ENCODE measurements around the gene CDK10. TPM values are rescaled to one million over a fixed set of nuclear protein-coding genes. Genes with fewer than 3 reads are reported as not detected.
"Not testable (repeated sequence)": the region's sequence is repeated elsewhere in the genome, so short reads cannot be mapped to it uniquely, and the experiment has no call there.

CDK10 gene
- total RNA-seq, 1 donor: 32.9 TPM

- no peak for DNase-seq (ENCODE audit: low read depth)
- no peak for TF ChIP-seq CTCF (IDR thresholded peaks at IDR 0.05; ENCODE audit: insufficient read depth, low read length)
- no peak overlapping the region for H3K4me3 ChIP-seq (ENCODE audit: low read depth, low read length)
Measured at GRCh38 chr16:89655062-89655643, 31.3 kb upstream of the CDK10 start.

- peak overlapping the region; percentile 93 for H3K4me3 ChIP-seq (ENCODE audit: low read depth, low read length)
- no peak for DNase-seq (ENCODE audit: low read depth)
- no peak for TF ChIP-seq CTCF (IDR thresholded peaks at IDR 0.05; ENCODE audit: insufficient read depth, low read length)
Measured at GRCh38 chr16:89656435-89657121, 29.9 kb upstream of the CDK10 start.

GRCh38 chr16:89657442-89658220 is 28.9 kb upstream of the CDK10 start, which contains the start of the genes CHMP1A and SPATA33:
TSS of gene CHMP1A (minus strand) at chr16:89657708. CDS start at chr16:89657588, 120 bp downstream.
TSS of gene SPATA33 (plus strand) at chr16:89657836. CDS start at chr16:89657912, 76 bp downstream.
- TF ChIP-seq CTCF (IDR thresholded peaks at IDR 0.05; ENCODE audit: insufficient read depth, low read length): no peak
- H3K4me3 ChIP-seq (ENCODE audit: low read depth, low read length): peak within 1 kb of the TSS; percentile 93
- peak; percentile 81 for DNase-seq (ENCODE audit: low read depth)

- no peak for DNase-seq (ENCODE audit: low read depth)
- no peak for TF ChIP-seq CTCF (IDR thresholded peaks at IDR 0.05; ENCODE audit: insufficient read depth, low read length)
Measured at GRCh38 chr16:89658221-89658879, 28.1 kb upstream of the CDK10 start.

GRCh38 chr16:89660146-89660545 is 26.3 kb upstream of the CDK10 start:
- TF ChIP-seq CTCF (IDR thresholded peaks at IDR 0.05; ENCODE audit: insufficient read depth, low read length): no peak
- no peak overlapping the region for H3K4me3 ChIP-seq (ENCODE audit: low read depth, low read length)
- DNase-seq (ENCODE audit: low read depth): no peak

More at GRCh38 chr16:89658221-89658879, 28.1 kb upstream of the CDK10 start:
- H3K4me3 ChIP-seq (ENCODE audit: low read depth, low read length): peak overlapping the region; percentile 93

GRCh38 chr16:89661215-89661614 is 25.3 kb upstream of the CDK10 start:
- no peak for TF ChIP-seq CTCF (IDR thresholded peaks at IDR 0.05; ENCODE audit: insufficient read depth, low read length)
- no peak overlapping the region for H3K4me3 ChIP-seq (ENCODE audit: low read depth, low read length)
- no peak for DNase-seq (ENCODE audit: low read depth)

GRCh38 chr16:89664238-89664637 is 22.3 kb upstream of the CDK10 start:
- DNase-seq (ENCODE audit: low read depth); H3K4me3 ChIP-seq (ENCODE audit: low read depth, low read length): not testable (repeated sequence)

Measured in fibroblast of the aortic adventitia (primary cell).